Thyroid gland (tissue), 4 donors: ENCODE measurements around the gene SFSWAP. TPM values are rescaled to one million over a fixed set of nuclear protein-coding genes. Genes with fewer than 3 reads are reported as not detected.
"Not testable (repeated sequence)": the region's sequence is repeated elsewhere in the genome, so short reads cannot be mapped to it uniquely, and the experiment has no call there.

Experiments
- DNase-seq, 2 donors: peaks; one replicate each; pipeline ENCODE4 v3.0.0-alpha.2; 2019
- H3K27ac ChIP-seq, 3 donors: fragments of 200-600 bp; sonication (generic); 1 replicate in 2 of 3; 2 replicates in 1 of 3; pipeline ENCODE4 v1.5.1; 2016 to 2019; ENCODE audit warnings: mild to moderate bottlenecking in 1 of 3, moderate library complexity in 1 of 3
- H3K27me3 ChIP-seq: fragments of 200-600 bp; sonication (generic); one replicate; pipeline ENCODE4 v1.5.1; 2019
- H3K36me3 ChIP-seq, 2 donors: fragments of 200-600 bp; sonication (generic); one replicate each; pipeline ENCODE4 v1.5.1; 2016 to 2019
- H3K4me1 ChIP-seq, 2 donors: fragments of 200-600 bp; sonication (generic); one replicate each; pipeline ENCODE4 v1.5.1; 2017 to 2019
- H3K4me3 ChIP-seq, 3 donors: fragments of 200-600 bp; sonication (generic); replicated peaks in 1 of 3; 1 replicate in 2 of 3; 2 replicates in 1 of 3; pipeline ENCODE4 v1.5.1; 2016; ENCODE audit warnings: mild to moderate bottlenecking in 1 of 3
- H3K9me3 ChIP-seq: fragments of 200-600 bp; sonication (generic); one replicate; pipeline ENCODE4 v1.5.1; 2017
- CTCF ChIP-seq, 6 experiments: fragments of 200-600 bp in 3 of 6; fragments of 450-650 bp in 3 of 6; sonication (generic) in 3 of 6; IDR thresholded peaks; one replicate each; pipeline ENCODE4 v1.5.1; 2016 to 2019; ENCODE audit warnings: antibody characterized with exemption in 6 of 6, mild to moderate bottlenecking in 2 of 6, inconsistent platforms in 1 of 6, moderate library complexity in 1 of 6
- POLR2A ChIP-seq, 2 donors: fragments of 450-650 bp; IDR thresholded peaks; one replicate each; pipeline ENCODE4 v1.6.1; 2017; ENCODE audit warnings: antibody characterized with exemption in 2 of 2, mild to moderate bottlenecking in 2 of 2, moderate library complexity in 1 of 2
- WGBS, 2 donors: methylation state at CpG; one replicate each; pipeline ENCODE4 v1.1.5; 2017; 5-methylcytosine and 5-hydroxymethylcytosine counted together
- intact Hi-C: fragments of 100-400 bp; cut with DNase I; formaldehyde crosslinking; loops from one replicate; pipeline ENCODE4 v1.15.1; 2023
- total RNA-seq, 4 donors: library from RNA; depleted of rRNA; stranded (reverse); fragments of >200 nt; gene quantifications; one replicate each; pipeline ENCODE4 v1.2.3, GENCODE V29; 2016

The SFSWAP gene
- total RNA-seq, 4 donors from 2014 or later = 36.4 to 50.8 (median 42.6) TPM

- intact Hi-C loops = no loop called here
- H3K27ac ChIP-seq = no peak overlapping the region
- H3K4me3 ChIP-seq = no peak overlapping the region
- H3K27me3 ChIP-seq = no peaks in the 10 kb centered on the region
- no peak for TF ChIP-seq POLR2A (IDR thresholded peaks at IDR 0.05)
- TF ChIP-seq CTCF (IDR thresholded peaks at IDR 0.05) = no peak
- no peaks in the 10 kb centered on the region for H3K36me3 ChIP-seq
- no peaks in the 10 kb centered on the region for H3K9me3 ChIP-seq
- 92 to 98% methylated on average over 2 of the region's 2 CpGs for WGBS, 2 donors
- H3K4me1 ChIP-seq = no peaks in the 10 kb centered on the region
- DNase-seq = no peak
These were observed 6.4 kb upstream of the SFSWAP start for GRCh38 chr12:131704509-131704908.

GRCh38 chr12:131706709-131707108 lies 4.2 kb upstream of the SFSWAP start:
- H3K9me3 ChIP-seq, H3K36me3 ChIP-seq, H3K27me3 ChIP-seq, H3K4me1 ChIP-seq, H3K27ac ChIP-seq, H3K4me3 ChIP-seq, intact Hi-C loops, DNase-seq: not testable (repeated sequence)
- WGBS, 2 donors = 86 to 90% methylated on average over 4 of the region's 4 CpGs

GRCh38 chr12:131709226-131709625 lies 1.7 kb upstream of the SFSWAP start:
- Histone ChIP-seq H3K27me3 (no peaks in the 10 kb centered on the region), H3K4me1 (peaks cover 16 to 18% of the 10 kb centered on the region in 2 donors), H3K4me3 (no peak overlapping the region), H3K27ac (no peak overlapping the region), H3K9me3 (no peaks in the 10 kb centered on the region), H3K36me3 (peaks cover 3 to 4% of the 10 kb centered on the region in 2 donors)
- intact Hi-C loops = no loop called here
- WGBS, 2 donors = 93 to 97% methylated on average over 3 of the region's 3 CpGs
- DNase-seq = no peak
- TF ChIP-seq POLR2A (IDR thresholded peaks at IDR 0.05) (no peak), CTCF (IDR thresholded peaks at IDR 0.05) (no peak)

GRCh38 chr12:131711551-131712205 lies 788 bp downstream of the SFSWAP start:
- 1 to 2% methylated on average over 13 to 32 of the region's 37 CpGs for WGBS, 2 donors

GRCh38 chr12:131713349-131713748 lies 2.5 kb downstream of the SFSWAP start:
- H3K9me3 ChIP-seq = no peaks in the 10 kb centered on the region
- TF ChIP-seq POLR2A (IDR thresholded peaks at IDR 0.05) = no peak
- no peak for TF ChIP-seq CTCF (IDR thresholded peaks at IDR 0.05)
- DNase-seq = no peak
- H3K4me1 ChIP-seq = peaks cover 16 to 18% of the 10 kb centered on the region in 2 donors
- 90 to 92% methylated on average over 8 of the region's 8 CpGs for WGBS, 2 donors
- peaks cover 37% of the 10 kb centered on the region in 2 donors for H3K36me3 ChIP-seq
- H3K27ac ChIP-seq = no peak overlapping the region
- no peaks in the 10 kb centered on the region for H3K27me3 ChIP-seq
- no peak overlapping the region for H3K4me3 ChIP-seq
- intact Hi-C loops = no loop called here

More at GRCh38 chr12:131711551-131712205, 788 bp downstream of the SFSWAP start:
- Histone ChIP-seq H3K27me3 (no peaks in the 10 kb centered on the region), H3K36me3 (peaks cover 28 to 29% of the 10 kb centered on the region in 2 donors), H3K27ac (peak overlapping the region in 1 of 3 donors; percentile 95), H3K4me1 (peaks cover 16 to 18% of the 10 kb centered on the region in 2 donors), H3K4me3 (peak overlapping the region; percentile 90 to 99 (median 94)), H3K9me3 (no peaks in the 10 kb centered on the region)
- no peak for DNase-seq
- intact Hi-C loops = no loop called here
- TF ChIP-seq CTCF (IDR thresholded peaks at IDR 0.05) (no peak), POLR2A (IDR thresholded peaks at IDR 0.05) (no peak)
